ENCODE data around the gene OR51B2. TPM values are rescaled to one million over a fixed set of nuclear protein-coding genes. Genes with fewer than 3 reads are reported as not detected.
"Not testable (repeated sequence)": the region's sequence is repeated elsewhere in the genome, so short reads cannot be mapped to it uniquely, and the experiment has no call there.

The OR51B2 gene
- total RNA-seq = not detected
- long read RNA-seq = 0 reads

DNA sequence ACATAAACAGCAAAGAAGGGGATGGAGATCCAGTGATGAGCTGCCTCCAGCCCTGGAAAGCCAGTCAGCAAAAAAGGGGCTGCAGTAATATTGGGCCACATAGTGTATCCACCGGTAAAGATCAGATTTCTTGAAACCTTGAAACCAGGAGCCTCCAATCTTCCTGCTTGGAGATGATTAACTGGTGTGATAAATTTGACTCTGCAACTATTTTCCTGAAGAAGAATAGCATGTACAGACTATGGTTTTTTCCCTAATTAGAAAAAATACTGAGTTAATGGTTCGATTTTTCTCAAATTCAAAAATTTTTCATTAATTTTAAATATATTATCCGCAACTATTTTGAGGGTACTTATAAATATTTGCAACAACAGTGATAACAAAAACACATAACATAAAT is at the start of gene OR51B2:
OR51B2 (minus strand) TSS at position 101 of the 400 bp plus-strand sequence; CDS start at position 101, 0 bp downstream.
- Histone ChIP-seq H3K36me3 (no peaks in the 10 kb centered on the region), H3K4me1 (no peaks in the 10 kb centered on the region), H3K9me3 (no peaks in the 10 kb centered on the region), H3K4me3 (no peak within 1 kb of the TSS), H3K27ac (no peak within 1 kb of the TSS), H3K27me3 (ENCODE audit: low read depth) (no peaks in the 10 kb centered on the region)
- DNase-seq = no peak
- intact Hi-C loops (cut with DNase I) = no loop called here
- no peak for TF ChIP-seq CTCF (IDR thresholded peaks at IDR 0.05)
- no peak for ATAC-seq

DNA sequence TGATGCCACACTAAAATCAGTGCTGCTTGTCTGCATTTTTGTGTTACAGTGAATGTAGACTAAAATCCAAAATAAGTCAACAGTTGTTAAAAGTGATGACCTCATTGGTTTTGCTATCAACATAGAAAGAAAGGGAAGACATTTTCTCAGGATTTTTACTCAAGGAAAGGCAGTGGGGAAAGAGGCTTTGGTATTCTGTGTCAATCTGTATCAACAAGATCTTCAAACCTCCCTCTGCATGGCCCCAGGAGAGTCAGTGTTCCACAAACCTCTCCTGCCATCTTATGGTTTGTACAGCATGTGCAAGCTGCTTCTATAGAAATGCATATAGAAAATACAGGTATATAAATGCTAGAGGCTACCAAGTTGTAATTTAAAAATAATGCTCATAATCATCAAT is 45.7 kb upstream of the OR51B2 start:
- DNase-seq (no peak), ATAC-seq (no peak)
- no peak overlapping the region for H3K4me3 ChIP-seq
- H3K36me3 ChIP-seq = no peaks in the 10 kb centered on the region
- no peaks in the 10 kb centered on the region for H3K27me3 ChIP-seq (ENCODE audit: low read depth)
- H3K4me1 ChIP-seq = no peaks in the 10 kb centered on the region
- no peaks in the 10 kb centered on the region for H3K9me3 ChIP-seq
- no peak for TF ChIP-seq CTCF (IDR thresholded peaks at IDR 0.05)
- H3K27ac ChIP-seq = no peak overlapping the region
- intact Hi-C loops (cut with DNase I) = no loop called here

DNA sequence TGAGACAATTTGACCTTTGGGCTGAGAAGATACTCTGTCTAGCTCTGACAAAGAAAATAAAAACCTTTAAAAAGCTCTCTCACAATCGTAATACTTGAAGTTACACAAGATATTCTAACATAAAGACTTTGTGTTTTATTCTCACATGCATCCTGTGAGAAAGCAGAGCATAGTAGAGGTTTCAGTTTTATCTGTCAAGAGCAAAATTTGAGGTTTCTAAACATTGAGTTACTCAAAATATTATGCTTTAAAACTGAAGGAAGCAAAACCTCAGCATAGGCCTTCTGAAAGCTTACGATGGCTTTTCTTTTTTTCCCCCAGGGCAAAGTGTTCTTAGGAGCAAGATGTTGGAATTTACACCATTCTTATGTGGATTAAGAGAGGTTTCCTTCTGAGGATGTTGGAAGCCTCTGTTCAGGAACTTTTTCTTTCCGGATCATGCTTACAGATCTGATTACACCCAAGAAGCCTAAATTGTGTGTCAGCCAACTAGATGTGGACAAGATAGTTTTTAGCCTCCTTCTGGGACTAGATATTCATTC is 44.5 kb upstream of the OR51B2 start:
- DNase-seq (no peak), ATAC-seq (no peak)
- H3K4me1 ChIP-seq = no peaks in the 10 kb centered on the region
- no peak for TF ChIP-seq CTCF (IDR thresholded peaks at IDR 0.05)
- no peak overlapping the region for H3K27ac ChIP-seq
- H3K9me3 ChIP-seq = no peaks in the 10 kb centered on the region
- intact Hi-C loops (cut with DNase I) = no loop called here
- H3K4me3 ChIP-seq = no peak overlapping the region
- H3K27me3 ChIP-seq (ENCODE audit: low read depth) = no peaks in the 10 kb centered on the region
- no peaks in the 10 kb centered on the region for H3K36me3 ChIP-seq

- Histone ChIP-seq H3K27ac (no peak overlapping the region), H3K9me3 (no peaks in the 10 kb centered on the region), H3K4me3 (no peak overlapping the region), H3K36me3 (no peaks in the 10 kb centered on the region), H3K4me1 (no peaks in the 10 kb centered on the region), H3K27me3 (ENCODE audit: low read depth) (no peaks in the 10 kb centered on the region)
- intact Hi-C loops (cut with DNase I) = no loop called here
- no peak for ATAC-seq
- TF ChIP-seq CTCF (IDR thresholded peaks at IDR 0.05) = no peak
- no peak for DNase-seq
Observed at GRCh38 chr11:5367448-5368074, 43.5 kb upstream of the OR51B2 start.

DNA sequence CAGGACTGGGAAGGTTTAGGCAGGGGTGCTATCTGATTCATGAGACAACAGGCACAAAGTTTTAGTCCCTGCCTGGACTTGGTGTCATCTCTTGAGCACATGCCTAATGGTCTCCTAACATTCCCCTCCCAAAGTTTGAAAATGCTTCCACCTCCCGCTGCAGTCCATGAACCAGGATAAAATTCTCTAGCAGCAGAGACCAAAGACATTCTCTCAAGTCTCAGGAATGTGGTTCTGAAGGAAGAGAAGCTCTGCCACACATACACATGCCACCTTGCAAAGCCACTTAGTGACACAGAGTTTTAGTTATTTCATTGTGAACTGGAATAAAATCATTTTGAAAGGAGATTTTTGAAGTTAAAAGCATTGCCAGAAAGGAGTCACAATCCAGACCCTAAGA is 42.8 kb upstream of the OR51B2 start:
- TF ChIP-seq CTCF (IDR thresholded peaks at IDR 0.05) = no peak
- ATAC-seq (no peak), DNase-seq (no peak)
- Histone ChIP-seq H3K4me3 (no peak overlapping the region), H3K27ac (no peak overlapping the region), H3K9me3 (no peaks in the 10 kb centered on the region), H3K27me3 (ENCODE audit: low read depth) (no peaks in the 10 kb centered on the region), H3K36me3 (no peaks in the 10 kb centered on the region), H3K4me1 (no peaks in the 10 kb centered on the region)
- intact Hi-C loops (cut with DNase I) = no loop called here

- not testable (repeated sequence) for DNase-seq
Observed at GRCh38 chr11:5366365-5366764, 42.3 kb upstream of the OR51B2 start.

More at GRCh38 chr11:5366365-5366764, 42.3 kb upstream of the OR51B2 start:
- H3K27me3 ChIP-seq (ENCODE audit: low read depth); intact Hi-C loops (cut with DNase I); H3K36me3 ChIP-seq; H3K4me1 ChIP-seq; H3K27ac ChIP-seq; H3K9me3 ChIP-seq; ATAC-seq; H3K4me3 ChIP-seq: not testable (repeated sequence)

Measured in lower lobe of right lung (tissue), 2 donors.